ENCODE measurements around the gene CTNNBL1. TPM values are rescaled to one million over a fixed set of nuclear protein-coding genes. Genes with fewer than 3 reads are reported as not detected.

The CTNNBL1 gene
- total RNA-seq, 1 donor from 2014 or later: 52.9 TPM

- no peak for DNase-seq (ENCODE audit: low spot score)
These were observed 44.1 kb downstream of the CTNNBL1 start for GRCh38 chr20:37737826-37738420.

DNA sequence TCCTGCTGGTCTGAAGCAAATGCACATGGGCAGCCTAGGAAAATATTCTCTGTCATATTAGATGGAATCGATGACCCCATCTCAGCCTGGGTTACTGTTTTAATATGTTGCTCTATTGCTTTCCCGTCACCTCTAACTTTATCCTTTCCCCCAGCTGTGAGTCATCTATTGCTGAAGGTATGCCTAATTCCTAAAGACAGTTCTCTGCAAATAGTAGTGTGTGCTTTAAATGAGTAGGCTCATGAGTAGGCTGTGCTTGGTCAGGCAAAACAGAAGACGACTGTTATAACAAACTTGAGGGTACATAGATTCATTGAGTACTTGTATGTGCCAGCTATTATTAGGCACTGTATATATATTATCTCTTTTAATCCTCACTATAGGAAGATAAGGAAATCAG is 47.2 kb downstream of the CTNNBL1 start:
- no peak for DNase-seq (ENCODE audit: low spot score)

- no peak for DNase-seq (ENCODE audit: low spot score)
These were observed 47.7 kb downstream of the CTNNBL1 start for GRCh38 chr20:37741570-37741969.

DNA sequence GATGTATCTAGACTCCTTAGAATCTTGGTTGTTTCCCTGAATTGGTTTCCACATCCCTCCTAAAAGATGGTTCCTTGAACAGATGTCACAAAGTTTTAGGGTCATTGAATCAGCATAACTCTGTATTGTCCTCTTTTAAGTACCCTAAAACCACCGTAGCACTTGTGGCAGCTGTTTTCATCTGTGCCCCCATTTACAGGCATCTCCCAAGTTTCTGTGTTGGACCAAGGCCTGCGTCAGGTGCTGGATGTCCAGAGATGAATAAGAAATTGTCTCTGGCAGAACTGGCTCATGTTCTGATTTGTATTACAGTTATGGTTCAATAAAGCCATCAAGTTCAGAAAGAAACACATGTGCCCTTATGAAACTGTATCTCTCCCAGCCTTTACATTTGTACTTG is 48.3 kb downstream of the CTNNBL1 start:
- no peak for DNase-seq (ENCODE audit: low spot score)

GRCh38 chr20:37744347-37744746 is 50.5 kb downstream of the CTNNBL1 start:
- no peak for DNase-seq (ENCODE audit: low spot score)

DNA sequence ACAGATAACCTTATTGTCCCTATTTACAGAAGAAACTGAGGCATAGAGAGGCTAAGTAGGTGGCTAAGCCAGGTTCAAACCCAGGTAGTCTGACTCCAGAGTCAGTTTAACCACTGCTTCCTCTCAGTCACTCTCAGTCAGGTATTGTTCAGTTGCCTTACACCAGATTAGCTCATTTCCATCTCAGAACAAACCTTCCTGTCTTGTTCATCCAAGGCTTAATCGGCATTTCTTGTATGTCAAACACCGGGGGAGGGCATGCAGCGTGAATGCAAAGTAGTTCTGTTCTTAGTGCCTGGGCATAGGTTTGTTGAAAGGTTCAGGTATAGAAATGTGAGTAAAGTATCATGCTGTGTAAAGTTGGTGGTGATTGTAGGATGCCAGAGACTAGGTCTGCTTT is 51.7 kb downstream of the CTNNBL1 start:
- DNase-seq (ENCODE audit: low spot score): no peak

DNA sequence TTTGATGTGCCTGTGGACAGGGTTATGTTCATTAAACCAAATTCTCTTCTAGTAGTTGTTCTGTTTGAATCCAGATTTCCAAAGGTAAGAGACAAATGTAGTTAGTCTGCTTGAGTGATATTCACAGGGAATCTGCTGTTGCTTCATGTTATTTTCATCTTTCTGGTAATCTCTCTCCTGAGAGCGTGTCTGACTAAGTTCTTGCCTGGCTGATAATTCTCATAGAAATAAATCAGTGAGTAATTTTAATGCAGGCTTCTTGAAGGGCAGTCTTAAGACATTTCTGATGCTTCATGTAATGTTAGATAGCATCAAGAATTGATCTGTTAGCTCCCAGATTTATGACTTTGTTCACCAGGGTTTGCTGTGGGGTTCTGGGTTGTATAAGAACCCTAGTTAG is 54.2 kb downstream of the CTNNBL1 start:
- DNase-seq (ENCODE audit: low spot score): no peak

DNA sequence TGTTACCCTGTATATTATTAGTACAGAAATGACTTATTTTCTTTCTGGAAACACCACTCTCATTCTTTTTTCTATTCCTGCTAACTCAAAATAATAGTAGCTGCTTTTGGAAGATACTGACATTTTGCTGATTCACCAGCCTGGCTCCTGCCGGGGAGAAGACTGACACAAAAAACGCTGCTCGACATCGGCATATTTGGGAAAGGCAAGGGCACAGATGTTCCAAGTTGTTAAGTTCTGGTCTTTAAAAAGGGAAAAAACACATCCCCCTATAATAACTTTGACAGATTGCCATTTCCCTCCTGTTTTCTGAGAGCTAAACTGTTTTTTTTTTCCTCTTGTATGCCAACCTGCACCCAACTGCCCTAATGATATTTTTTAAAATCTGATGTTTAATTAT is 55.4 kb downstream of the CTNNBL1 start:
- no peak for DNase-seq (ENCODE audit: low spot score)

DNA sequence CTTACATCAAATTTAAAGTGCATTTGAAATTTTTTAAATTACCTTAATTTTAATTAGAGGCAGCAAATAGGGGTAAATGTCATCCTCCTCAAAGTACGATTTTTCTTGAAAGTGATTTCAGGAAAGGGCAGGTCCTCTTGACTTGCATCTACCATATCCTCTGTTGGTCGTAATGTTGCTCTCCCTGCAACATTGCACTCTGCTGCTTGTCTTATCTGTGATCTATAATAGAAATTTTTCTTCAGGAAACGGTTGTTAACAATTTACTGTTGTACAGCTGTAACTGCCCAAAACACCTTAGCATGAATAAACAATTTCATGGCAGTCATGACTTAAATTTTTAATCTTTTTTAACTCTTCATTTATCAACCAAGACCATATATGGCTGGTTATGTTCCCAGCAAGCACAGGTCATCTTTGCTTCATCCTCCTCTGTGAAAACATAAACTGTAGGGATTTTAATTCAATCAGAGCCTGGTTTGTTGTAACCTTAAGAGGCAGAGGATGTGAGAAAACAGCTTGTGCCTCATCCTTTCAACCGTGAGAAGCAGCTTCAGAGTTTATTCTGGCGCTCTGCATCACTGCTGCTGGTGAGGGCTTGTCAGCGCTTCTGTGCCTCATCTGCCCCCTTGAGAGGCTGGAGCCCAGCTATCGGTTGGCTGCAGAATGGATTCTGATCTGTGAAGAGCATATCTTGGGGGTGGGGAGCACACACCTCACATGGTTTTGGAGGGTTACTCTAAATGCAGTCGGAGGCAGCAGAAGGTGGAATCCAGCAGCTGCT is 56.0 kb downstream of the CTNNBL1 start:
- no peak for DNase-seq (ENCODE audit: low spot score)

- no peak for DNase-seq (ENCODE audit: low spot score)
These were observed 61.8 kb downstream of the CTNNBL1 start for GRCh38 chr20:37755665-37756064.

- no peak for DNase-seq (ENCODE audit: low spot score)
These were observed 62.4 kb downstream of the CTNNBL1 start for GRCh38 chr20:37756234-37756633.

DNA sequence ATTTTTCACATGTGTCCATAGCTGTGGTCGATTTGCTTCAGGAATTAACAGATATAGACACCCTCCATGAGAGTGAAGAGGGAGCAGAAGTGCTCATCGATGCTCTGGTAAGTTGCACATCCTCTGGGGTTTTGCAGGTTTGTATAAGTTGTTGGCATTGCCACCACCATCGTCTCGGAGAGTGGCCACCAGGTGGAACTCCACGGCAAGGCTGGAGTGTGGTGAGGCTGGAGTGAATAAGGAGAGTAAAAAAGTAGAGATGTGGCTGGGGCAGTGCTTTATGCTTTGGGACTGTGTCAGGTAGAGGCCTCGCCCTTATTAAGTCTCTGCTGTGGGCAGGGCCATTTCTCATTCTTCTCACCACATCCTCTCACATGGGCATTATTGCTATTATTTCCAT is 63.7 kb downstream of the CTNNBL1 start:
- no peak for DNase-seq (ENCODE audit: low spot score)

DNA sequence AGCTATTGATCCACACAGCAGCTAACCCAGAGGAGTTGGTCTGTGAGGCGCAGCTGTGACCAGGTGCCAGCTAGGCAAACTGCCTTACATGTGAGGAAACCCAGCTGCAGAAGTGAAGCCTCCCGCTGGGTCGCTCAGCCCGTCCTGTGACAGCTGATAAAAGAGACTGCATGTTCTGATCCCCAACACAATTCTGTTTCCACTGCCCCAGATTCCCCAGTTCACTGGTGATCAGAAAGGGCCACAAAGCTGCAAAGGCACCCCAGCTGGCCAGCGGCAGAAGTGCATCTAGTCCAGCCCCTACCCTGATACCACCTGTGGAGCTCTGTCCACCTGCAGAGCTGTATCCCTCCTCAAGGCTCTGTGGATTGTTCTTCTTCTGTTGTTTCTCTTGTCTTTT is 64.5 kb downstream of the CTNNBL1 start:
- DNase-seq (ENCODE audit: low spot score): no peak

- DNase-seq (ENCODE audit: low spot score): no peak
These were observed 65.3 kb downstream of the CTNNBL1 start for GRCh38 chr20:37759052-37759553.

DNA sequence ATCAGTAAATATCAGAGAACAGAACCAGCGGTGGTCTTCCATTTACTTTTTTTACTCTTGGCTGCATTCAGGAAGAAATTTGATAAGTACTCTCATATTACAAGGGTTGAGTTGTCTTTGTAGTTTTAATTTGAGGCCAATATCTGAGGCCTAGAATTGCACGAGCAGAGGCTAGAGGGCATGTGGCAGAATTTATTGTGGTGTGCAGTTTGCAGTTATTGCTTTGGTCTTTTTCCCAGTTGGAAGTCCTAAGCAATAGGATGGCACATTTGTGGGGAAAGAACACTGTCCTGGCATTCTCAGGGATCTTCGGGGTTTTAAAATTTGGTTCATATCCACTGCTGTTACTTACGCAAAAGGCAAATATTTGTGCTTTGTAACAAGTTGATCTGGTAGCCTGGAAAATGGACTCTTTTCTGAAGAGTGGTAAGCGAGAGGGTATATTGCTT is 66.0 kb downstream of the CTNNBL1 start:
- no peak for DNase-seq (ENCODE audit: low spot score)

DNA sequence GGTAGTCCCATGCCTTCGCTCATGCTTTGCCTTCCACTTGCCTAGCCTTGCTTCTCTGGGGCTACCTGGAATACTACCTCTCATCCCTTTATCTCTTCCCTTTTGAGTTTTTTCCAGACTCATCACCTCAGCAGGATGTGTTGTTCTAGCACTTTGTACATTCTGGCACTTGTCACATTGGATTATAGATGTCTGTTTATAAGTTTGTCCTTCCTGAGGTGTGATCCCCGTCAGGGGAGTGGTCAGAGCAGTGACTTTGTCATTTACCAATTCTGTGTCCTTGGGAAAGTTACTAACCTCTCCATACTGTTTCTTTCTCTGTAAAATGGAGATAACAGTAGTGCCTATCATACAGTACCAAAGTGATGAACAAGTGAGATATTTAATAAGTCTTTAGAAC is 66.5 kb downstream of the CTNNBL1 start:
- no peak for DNase-seq (ENCODE audit: low spot score)

- no peak for DNase-seq (ENCODE audit: low spot score)
These were observed 69.1 kb downstream of the CTNNBL1 start for GRCh38 chr20:37762716-37763485.

GRCh38 chr20:37764333-37764935 is 70.6 kb downstream of the CTNNBL1 start:
- DNase-seq (ENCODE audit: low spot score): no peak

- no peak for DNase-seq (ENCODE audit: low spot score)
These were observed 77.1 kb downstream of the CTNNBL1 start for GRCh38 chr20:37770908-37771307.

GRCh38 chr20:37773291-37773826 is 79.5 kb downstream of the CTNNBL1 start:
- DNase-seq (ENCODE audit: low spot score): no peak

GRCh38 chr20:37774156-37774555 is 80.3 kb downstream of the CTNNBL1 start:
- no peak for DNase-seq (ENCODE audit: low spot score)

DNA sequence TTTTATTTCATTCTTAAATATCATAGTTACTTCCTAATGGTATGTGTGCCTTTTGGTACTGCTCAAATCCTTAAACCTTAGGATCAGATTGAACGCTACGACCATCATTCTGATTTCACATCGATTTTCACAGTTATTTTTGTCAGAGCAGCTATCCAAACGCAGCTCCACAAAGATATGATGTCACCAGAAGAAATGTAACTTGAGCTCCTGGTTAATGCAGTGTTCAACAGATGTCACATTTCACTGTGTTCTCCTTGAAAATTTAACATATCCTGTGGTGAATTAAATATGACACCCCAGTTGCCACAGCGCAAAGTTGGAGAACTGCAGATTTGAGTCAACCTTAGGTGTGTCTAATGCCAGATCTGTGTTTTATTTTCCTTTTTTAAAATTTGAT is 81.4 kb downstream of the CTNNBL1 start:
- DNase-seq (ENCODE audit: low spot score): no peak

Measured in ureter (tissue), 1 donor.